HCT116 (cell line): ENCODE data around the gene MCF2L2. TPM values are rescaled to one million over a fixed set of nuclear protein-coding genes. Genes with fewer than 3 reads are reported as not detected.

Experiments
- ATAC-seq: fragments of 200-7000 bp; cut with Tn5 transposase; 2 replicates; pipeline ENCODE4 v1.9.1; 2020; ENCODE audit warnings: mild to moderate bottlenecking, moderate library complexity
- BruUV-seq: library from RNA; stranded (reverse); fragments of 400-500 nt; replicated peaks from 2 replicates; lab custom pipeline; 2021; lab: Mats Ljungman, UMichigan
- CTCF ChIA-PET: fragments of 300-600 bp; sonication (Branson Sonifier 250); formaldehyde crosslinking; loops from one replicate; lab custom pipeline; 2021; ENCODE audit warnings: antibody characterized with exemption; lab: Charles Lee
- POLR2A ChIA-PET: fragments of 300-600, 350-600 bp; sonication (Branson Sonifier 250); formaldehyde crosslinking; loops from one replicate; lab custom pipeline; 2021; ENCODE audit warnings: antibody characterized with exemption; lab: Charles Lee
- RAD21 ChIA-PET, 2 experiments: fragments of 300-600 bp; sonication (Branson Sonifier 250); formaldehyde crosslinking; loops; one replicate each; lab custom pipeline; 2023; ENCODE audit warnings: low total read pairs in 2 of 2; ENCODE audit not compliant: uncharacterized antibody in 2 of 2, unreplicated experiment in 2 of 2, low non-redundant PET in 1 of 2; lab: Charles Lee
- DNase-seq: peaks from one replicate; pipeline ENCODE4 v3.0.0-alpha.2; 2010; ENCODE audit warnings: low read depth, low spot score
- H2AFZ ChIP-seq: fragments of 200-600 bp; shearing (Covaris generic), sonication (generic); 2 replicates; pipeline ENCODE4 v1.6.1; 2017; ENCODE audit warnings: low read depth, mixed run types, mixed read lengths, antibody characterized with exemption, low read length; ENCODE audit not compliant: poor library complexity, severe bottlenecking
- H3K27ac ChIP-seq: 2 replicates; pipeline ENCODE4 v1.5.1; 2012; ENCODE audit warnings: low read depth, low read length
- H3K27me3 ChIP-seq: fragments of 200-600 bp; sonication (generic); 2 replicates; pipeline ENCODE4 v1.6.1; 2016; ENCODE audit warnings: mixed run types, low read length, mixed read lengths; ENCODE audit not compliant: insufficient read depth
- H3K36me3 ChIP-seq, 2 experiments: fragments of 200-500 bp in 1 of 2; fragments of 200-600 bp in 1 of 2; sonication (Bioruptor generic) in 1 of 2; sonication (generic) in 1 of 2; 2 replicates each; pipeline versions ENCODE4 v1.5.1 to v1.6.1; 2014 to 2016; ENCODE audit warnings: low read length in 2 of 2, inconsistent platforms in 1 of 2, mixed read lengths in 1 of 2, mixed run types in 1 of 2; ENCODE audit not compliant: insufficient read depth in 2 of 2, control insufficient read depth in 1 of 2
- H3K4me1 ChIP-seq, 2 experiments: fragments of 200-600 bp in 1 of 2; sonication (generic) in 1 of 2; 2 replicates each; pipeline versions ENCODE4 v1.5.1 to v1.6.1; 2012 to 2017; ENCODE audit warnings: low read length in 2 of 2, inconsistent platforms in 1 of 2, mild to moderate bottlenecking in 1 of 2, mixed read lengths in 1 of 2, mixed run types in 1 of 2, moderate library complexity in 1 of 2; ENCODE audit not compliant: insufficient read depth in 2 of 2, control insufficient read depth in 1 of 2
- H3K4me2 ChIP-seq: fragments of 200-600 bp; sonication (generic); 2 replicates; pipeline ENCODE4 v1.6.1; 2017; ENCODE audit warnings: mixed run types, low read length, mixed read lengths
- H3K4me3 ChIP-seq, 2 experiments: fragments of 200-600 bp in 1 of 2; sonication (generic) in 1 of 2; replicated peaks in 1 of 2; 2 replicates each; pipeline ENCODE4 v1.5.1; 2011 to 2016; ENCODE audit warnings: low read length in 2 of 2, control low read depth in 1 of 2, low read depth in 1 of 2, mild to moderate bottlenecking in 1 of 2, mixed read lengths in 1 of 2, mixed run types in 1 of 2
- H3K79me2 ChIP-seq: fragments of 200-600 bp; sonication (generic); 2 replicates; pipeline ENCODE4 v1.6.1; 2017; ENCODE audit warnings: mild to moderate bottlenecking, mixed run types, low read length, moderate library complexity, mixed read lengths; ENCODE audit not compliant: insufficient read depth
- H3K9ac ChIP-seq: fragments of 200-600 bp; sonication (generic); 2 replicates; pipeline ENCODE4 v1.6.1; 2016; ENCODE audit warnings: low read length, mixed read lengths
- H3K9me2 ChIP-seq: fragments of 200-600 bp; sonication (generic), shearing (Covaris generic); 2 replicates; pipeline ENCODE4 v1.6.1; 2017; ENCODE audit warnings: mixed run types, mild to moderate bottlenecking, moderate library complexity; ENCODE audit not compliant: insufficient read depth
- H3K9me3 ChIP-seq, 2 experiments: fragments of 200-500 bp in 1 of 2; fragments of 200-600 bp in 1 of 2; sonication (Bioruptor generic) in 1 of 2; sonication (generic) in 1 of 2; 2 replicates each; pipeline ENCODE4 v1.6.1; 2014 to 2017; ENCODE audit warnings: low read length in 2 of 2, mixed read lengths in 2 of 2, inconsistent platforms in 1 of 2, low read depth in 1 of 2, mild to moderate bottlenecking in 1 of 2, mixed run types in 1 of 2, moderate library complexity in 1 of 2; ENCODE audit not compliant: control insufficient read depth in 1 of 2, insufficient read depth in 1 of 2
- H4K20me1 ChIP-seq: fragments of 200-600 bp; sonication (generic), shearing (Covaris generic); 2 replicates; pipeline ENCODE4 v1.6.1; 2017; ENCODE audit warnings: mixed run types, mild to moderate bottlenecking, moderate library complexity; ENCODE audit not compliant: insufficient read depth
- CBX3 ChIP-seq: IDR thresholded peaks from 2 replicates; pipeline ENCODE4 v1.6.1; 2012; ENCODE audit warnings: low read depth
- CEBPB ChIP-seq: IDR thresholded peaks from 2 replicates; pipeline ENCODE4 v1.6.1; 2012; ENCODE audit warnings: low read depth
- EGR1 ChIP-seq: IDR thresholded peaks from 2 replicates; pipeline ENCODE4 v1.6.1; 2012; ENCODE audit warnings: low read depth
- EZH2phosphoT487 ChIP-seq: fragments of 200-600 bp; IDR thresholded peaks from 2 replicates; pipeline ENCODE4 v1.6.1; 2018; ENCODE audit warnings: antibody characterized with exemption, borderline replicate concordance
- JUND ChIP-seq: IDR thresholded peaks from 2 replicates; pipeline ENCODE4 v1.6.1; 2012
- POLR2A ChIP-seq: IDR thresholded peaks from 2 replicates; pipeline ENCODE4 v1.7.0; 2011; ENCODE audit warnings: borderline replicate concordance; ENCODE audit not compliant: insufficient read depth, insufficient read length; ENCODE audit errors: extremely low read depth
- RAD21 ChIP-seq: IDR thresholded peaks from 2 replicates; pipeline ENCODE4 v1.6.1; 2012; ENCODE audit warnings: low read depth, mild to moderate bottlenecking
- SIN3A ChIP-seq: IDR thresholded peaks from 2 replicates; pipeline ENCODE4 v1.6.1; 2012; ENCODE audit warnings: low read depth
- SP1 ChIP-seq: IDR thresholded peaks from 2 replicates; pipeline ENCODE4 v1.6.1; 2012; ENCODE audit warnings: low read depth
- SRF ChIP-seq: IDR thresholded peaks from 2 replicates; pipeline ENCODE4 v1.6.1; 2012; ENCODE audit warnings: low read depth
- TCF7L2 ChIP-seq: IDR thresholded peaks from 2 replicates; pipeline ENCODE4 v1.7.0; 2011; ENCODE audit warnings: borderline replicate concordance, inconsistent platforms; ENCODE audit not compliant: insufficient read depth, insufficient read length; ENCODE audit errors: extremely low read depth
- YY1 ChIP-seq: IDR thresholded peaks from 2 replicates; pipeline ENCODE4 v1.6.1; 2011; ENCODE audit warnings: low read length, low read depth, moderate library complexity, mild to moderate bottlenecking; ENCODE audit not compliant: insufficient replicate concordance; ENCODE audit errors: extremely low read depth
- ZNF274 ChIP-seq: fragments of 200-500 bp; sonication (Bioruptor generic); IDR thresholded peaks from 2 replicates; pipeline ENCODE4 v1.6.1; 2014; ENCODE audit warnings: mild to moderate bottlenecking, low read depth, low read length, inconsistent platforms
- intact Hi-C: fragments of 100-400 bp; cut with micrococcal nuclease; formaldehyde crosslinking; loops from 2 replicates; pipeline ENCODE4 v1.10.0; 2022
- total RNA-seq: library from RNA; stranded (reverse); gene quantifications from one replicate; pipeline ENCODE4 v1.2.1, GENCODE V29; 2021; ENCODE audit not compliant: unreplicated experiment
- TF ChIP-seq, protein P1 (sequence below): IDR thresholded peaks from 2 replicates; pipeline ENCODE4 v1.6.1; 2011; ENCODE audit warnings: mild to moderate bottlenecking, low read length, moderate library complexity; ENCODE audit not compliant: insufficient replicate concordance; ENCODE audit errors: extremely low read depth
- TF ChIP-seq, protein P2 (sequence below): IDR thresholded peaks from 2 replicates; pipeline ENCODE4 v1.6.1; 2012
- TF ChIP-seq, protein P3 (sequence below): IDR thresholded peaks from 2 replicates; pipeline ENCODE4 v1.6.1; 2012

MCF2L2 gene
- total RNA-seq, 1 experiment from 2014 or later, result 1.5 TPM

DNA sequence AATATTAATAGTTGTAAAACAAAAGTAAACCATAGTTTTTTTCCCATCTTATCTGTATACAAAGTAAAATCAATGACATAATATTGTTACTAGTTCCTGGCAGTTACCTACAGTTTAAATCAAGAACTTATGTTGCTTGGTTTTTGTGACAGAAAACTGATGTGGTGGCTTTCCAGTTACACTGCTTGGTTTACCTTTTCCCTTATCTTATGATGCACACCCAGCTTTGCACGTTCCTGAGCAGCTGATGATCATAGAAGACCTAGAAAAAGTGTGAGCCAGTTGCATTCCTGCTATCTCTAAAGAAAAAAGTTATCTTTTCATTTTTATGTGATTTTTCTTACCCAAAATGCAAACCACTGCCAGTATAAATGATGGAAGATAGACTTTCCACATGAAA, 229.5 kb downstream of the MCF2L2 start:
- ATAC-seq, result no peak
- no peak overlapping the region for H3K27ac ChIP-seq
- POLR2A ChIA-PET, result no interaction called here
- DNase-seq, result no peak
- no peak overlapping the region for H3K4me3 ChIP-seq
- H2AFZ ChIP-seq, result no peak overlapping the region
- TF ChIP-seq CBX3, result no peak
- no peak for TF ChIP-seq SIN3A
- no peak for TF ChIP-seq EZH2phosphoT487
- TF ChIP-seq, protein P1, sequence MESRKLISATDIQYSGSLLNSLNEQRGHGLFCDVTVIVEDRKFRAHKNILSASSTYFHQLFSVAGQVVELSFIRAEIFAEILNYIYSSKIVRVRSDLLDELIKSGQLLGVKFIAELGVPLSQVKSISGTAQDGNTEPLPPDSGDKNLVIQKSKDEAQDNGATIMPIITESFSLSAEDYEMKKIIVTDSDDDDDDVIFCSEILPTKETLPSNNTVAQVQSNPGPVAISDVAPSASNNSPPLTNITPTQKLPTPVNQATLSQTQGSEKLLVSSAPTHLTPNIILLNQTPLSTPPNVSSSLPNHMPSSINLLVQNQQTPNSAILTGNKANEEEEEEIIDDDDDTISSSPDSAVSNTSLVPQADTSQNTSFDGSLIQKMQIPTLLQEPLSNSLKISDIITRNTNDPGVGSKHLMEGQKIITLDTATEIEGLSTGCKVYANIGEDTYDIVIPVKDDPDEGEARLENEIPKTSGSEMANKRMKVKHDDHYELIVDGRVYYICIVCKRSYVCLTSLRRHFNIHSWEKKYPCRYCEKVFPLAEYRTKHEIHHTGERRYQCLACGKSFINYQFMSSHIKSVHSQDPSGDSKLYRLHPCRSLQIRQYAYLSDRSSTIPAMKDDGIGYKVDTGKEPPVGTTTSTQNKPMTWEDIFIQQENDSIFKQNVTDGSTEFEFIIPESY, result no peak
- H3K4me1 ChIP-seq, result no peaks in the 10 kb centered on the region
- H3K9ac ChIP-seq, result no peak overlapping the region
- no peaks in the 10 kb centered on the region for H3K36me3 ChIP-seq
- no peaks in the 10 kb centered on the region for H3K27me3 ChIP-seq
- BruUV-seq, result no TSS peak
- RAD21 ChIA-PET, result no interaction called here
- peaks cover 3 to 4% of the 10 kb centered on the region in 2 experiments; a peak in 1 of 4 replicates for H3K9me3 ChIP-seq
- CTCF ChIA-PET, result no interaction called here
- no peaks in the 10 kb centered on the region for H3K9me2 ChIP-seq
- no peaks in the 10 kb centered on the region for H4K20me1 ChIP-seq
- intact Hi-C loops, result no loop called here
- H3K4me2 ChIP-seq, result no peak overlapping the region
- H3K79me2 ChIP-seq, result no peaks in the 10 kb centered on the region

DNA sequence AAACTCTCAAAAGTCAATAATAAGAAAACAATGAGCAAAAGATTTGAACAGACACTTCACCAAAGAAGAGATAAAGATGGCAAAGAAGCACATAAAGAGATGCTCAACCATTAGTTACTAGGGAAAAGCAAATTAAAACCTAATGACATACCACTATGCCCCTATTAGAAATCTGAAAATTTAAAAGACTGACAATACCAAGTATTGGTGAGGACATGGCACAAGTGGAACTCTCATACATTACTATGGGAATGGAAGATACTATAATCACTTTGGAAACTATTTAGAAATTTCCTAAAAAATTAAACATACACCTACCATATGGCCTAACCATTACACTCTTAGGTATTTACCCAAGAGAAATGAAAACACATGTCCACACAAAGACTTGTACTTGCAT, 230.7 kb downstream of the MCF2L2 start:
- CTCF ChIA-PET, result no interaction called here
- no peaks in the 10 kb centered on the region for H4K20me1 ChIP-seq
- TF ChIP-seq TCF7L2 (no peak), SP1 (no peak), CEBPB (no peak), RAD21 (no peak), JUND (no peak), YY1 (no peak), EGR1 (no peak), SRF (no peak), POLR2A (no peak), CBX3 (no peak), ZNF274 (no peak)
- TF ChIP-seq, protein P2, sequence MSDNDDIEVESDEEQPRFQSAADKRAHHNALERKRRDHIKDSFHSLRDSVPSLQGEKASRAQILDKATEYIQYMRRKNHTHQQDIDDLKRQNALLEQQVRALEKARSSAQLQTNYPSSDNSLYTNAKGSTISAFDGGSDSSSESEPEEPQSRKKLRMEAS, result no peak
- TF ChIP-seq, protein P1, result no peak
- TF ChIP-seq, protein P3, sequence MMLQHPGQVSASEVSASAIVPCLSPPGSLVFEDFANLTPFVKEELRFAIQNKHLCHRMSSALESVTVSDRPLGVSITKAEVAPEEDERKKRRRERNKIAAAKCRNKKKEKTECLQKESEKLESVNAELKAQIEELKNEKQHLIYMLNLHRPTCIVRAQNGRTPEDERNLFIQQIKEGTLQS, result no peak

More for the DNA sequence above, 230.7 kb downstream of the MCF2L2 start:
- H3K4me1 ChIP-seq, result no peaks in the 10 kb centered on the region
- ATAC-seq (no peak), DNase-seq (no peak)
- H3K27me3 ChIP-seq, result no peaks in the 10 kb centered on the region
- H2AFZ ChIP-seq, result no peak overlapping the region
- no peaks in the 10 kb centered on the region for H3K36me3 ChIP-seq
- H3K4me2 ChIP-seq, result no peak overlapping the region
- ChIA-PET RAD21 (no interaction called here), POLR2A (no interaction called here)
- no peaks in the 10 kb centered on the region for H3K79me2 ChIP-seq
- no peaks in the 10 kb centered on the region; a peak in 1 of 4 replicates for H3K9me3 ChIP-seq
- H3K9me2 ChIP-seq, result no peaks in the 10 kb centered on the region
- H3K4me3 ChIP-seq, result no peak overlapping the region
- no peak overlapping the region for H3K27ac ChIP-seq
- no TSS peak for BruUV-seq
- no peak overlapping the region for H3K9ac ChIP-seq
- intact Hi-C loops, result no loop called here
